Loucy (cell line): Measurements from ENCODE around the gene EIPR1.

ENCODE experiments used
- EZH2phosphoT487 ChIP-seq: fragments of 200-600 bp; IDR thresholded peaks from 2 replicates; pipeline ENCODE4 v1.6.1; 2018; ENCODE audit warnings: antibody characterized with exemption, mild to moderate bottlenecking, moderate library complexity, borderline replicate concordance
- TF ChIP-seq, protein P1 (sequence below): fragments of 200-600 bp; sonication (generic); conservative IDR thresholded peaks from 2 replicates; pipeline ENCODE4 v1.5.1; 2014; ENCODE audit warnings: mild to moderate bottlenecking, antibody characterized with exemption, low read length

DNA sequence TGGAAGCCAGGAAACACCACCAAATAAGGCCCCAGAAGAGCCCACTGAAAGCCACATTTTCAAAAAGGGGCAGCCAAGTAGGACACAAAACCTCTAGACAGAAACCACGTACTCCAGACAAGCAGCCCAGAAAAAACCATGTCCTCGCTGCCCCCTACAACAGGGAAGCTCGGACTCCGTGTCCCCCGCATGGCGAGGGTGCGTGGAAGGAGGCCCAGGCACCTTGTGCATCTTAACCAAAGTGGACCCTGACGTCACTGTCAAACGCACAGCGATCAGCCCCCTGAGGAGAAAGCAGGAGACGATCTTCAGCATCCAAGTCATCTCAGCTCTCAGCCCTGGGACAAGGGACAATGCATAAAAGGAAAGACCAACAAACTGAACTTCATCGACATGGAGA lies 168.4 kb downstream of the EIPR1 start:
- TF ChIP-seq, protein P1, sequence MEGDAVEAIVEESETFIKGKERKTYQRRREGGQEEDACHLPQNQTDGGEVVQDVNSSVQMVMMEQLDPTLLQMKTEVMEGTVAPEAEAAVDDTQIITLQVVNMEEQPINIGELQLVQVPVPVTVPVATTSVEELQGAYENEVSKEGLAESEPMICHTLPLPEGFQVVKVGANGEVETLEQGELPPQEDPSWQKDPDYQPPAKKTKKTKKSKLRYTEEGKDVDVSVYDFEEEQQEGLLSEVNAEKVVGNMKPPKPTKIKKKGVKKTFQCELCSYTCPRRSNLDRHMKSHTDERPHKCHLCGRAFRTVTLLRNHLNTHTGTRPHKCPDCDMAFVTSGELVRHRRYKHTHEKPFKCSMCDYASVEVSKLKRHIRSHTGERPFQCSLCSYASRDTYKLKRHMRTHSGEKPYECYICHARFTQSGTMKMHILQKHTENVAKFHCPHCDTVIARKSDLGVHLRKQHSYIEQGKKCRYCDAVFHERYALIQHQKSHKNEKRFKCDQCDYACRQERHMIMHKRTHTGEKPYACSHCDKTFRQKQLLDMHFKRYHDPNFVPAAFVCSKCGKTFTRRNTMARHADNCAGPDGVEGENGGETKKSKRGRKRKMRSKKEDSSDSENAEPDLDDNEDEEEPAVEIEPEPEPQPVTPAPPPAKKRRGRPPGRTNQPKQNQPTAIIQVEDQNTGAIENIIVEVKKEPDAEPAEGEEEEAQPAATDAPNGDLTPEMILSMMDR = no peak
- TF ChIP-seq EZH2phosphoT487 = no peak
